Measurements from ENCODE around the gene CHI3L2. TPM values are rescaled to one million over a fixed set of nuclear protein-coding genes. Genes with fewer than 3 reads are reported as not detected.

Gene CHI3L2
- total and polyA plus RNA-seq, 10 of the 15 experiments (the other 5 are each of a cell fraction or from before 2014, with no cell fraction given), result 37.1 to 508 (median 98.3) TPM

- H3K4me3 ChIP-seq, result no peak overlapping the region
- no peak overlapping the region for H2AFZ ChIP-seq (ENCODE audit: control insufficient read depth, low read depth, low read length)
- ChIA-PET RAD21 (ENCODE audit: unreplicated experiment) (interaction anchor here (0.8 kb wide), 1 partner anchor 9 kb away, joined by 3 read pairs; no protein-coding TSS in a partner anchor), POLR2A (no interaction called here), SMC1A (ENCODE audit: uncharacterized antibody, unreplicated experiment) (interaction anchor here (1.2 to 1.3 kb wide), 2 partner anchors 8 to 19 kb away, joined by 3 read pairs; no protein-coding TSS in a partner anchor), CTCF (interaction anchor here (0.6 to 0.9 kb wide), 3 partner anchors 12 to 889 kb away, joined by 3 to 4 read pairs (median 3); no protein-coding TSS in a partner anchor)
- H3K79me2 ChIP-seq (ENCODE audit: control insufficient read depth, insufficient read depth, low read length), result no peaks in the 10 kb centered on the region
- no peak for FAIRE-seq
- H4K20me1 ChIP-seq (ENCODE audit: control insufficient read depth, insufficient read depth), result no peaks in the 10 kb centered on the region
- H3K27ac ChIP-seq (ENCODE audit: control insufficient read depth, insufficient read depth), result no peak overlapping the region
- intact Hi-C loops (cut with micrococcal nuclease; ENCODE audit: unreplicated experiment) (no loop called here), in situ Hi-C loops (cut with MboI) (no loop called here)
- ATAC-seq, result no peak
- H3K36me3 ChIP-seq (ENCODE audit: control insufficient read depth in 2 of 2, insufficient read depth in 2 of 2, low read length in 1 of 2), result no peaks in the 10 kb centered on the region
- no peaks in the 10 kb centered on the region; a peak in 1 of 4 replicates for H3K27me3 ChIP-seq (replicated peaks in 1 of 2; ENCODE audit: control insufficient read depth in 2 of 2, insufficient read depth in 2 of 2, low read length in 1 of 2)
- DNase-seq (ENCODE audit: low read depth, low spot score), result no peak
- 54% methylated on average over 8 of the region's 8 CpGs for WGBS (ENCODE audit: insufficient coverage, insufficient replicate concordance, low lambda C conversion rate, missing lambda C conversion rate)
- no peak overlapping the region for H3K4me2 ChIP-seq (ENCODE audit: control insufficient read depth, insufficient read depth)
- no peaks in the 10 kb centered on the region for H3K4me1 ChIP-seq (ENCODE audit: control insufficient read depth, insufficient read depth, low read length)
- H3K9me3 ChIP-seq (replicated peaks; ENCODE audit: control insufficient read depth, insufficient read depth, low read length), result no peaks in the 10 kb centered on the region
- BruUV-seq (replicated peaks), result no TSS peak
- H3K9ac ChIP-seq (ENCODE audit: control insufficient read depth, insufficient read depth, low read length), result no peak overlapping the region
- TF ChIP-seq RFX5 (IDR thresholded peaks at IDR 0.05; ENCODE audit: low read depth, low read length) (no peak), HSF1 (IDR thresholded peaks at IDR 0.05; ENCODE audit: low read depth, low read length) (no peak), YY1 (IDR thresholded peaks at IDR 0.05; ENCODE audit: low read depth, low read length) (no peak), GABPA (IDR thresholded peaks at IDR 0.05; ENCODE audit: low read depth) (no peak), JUND (IDR thresholded peaks at IDR 0.05; ENCODE audit: low read depth, low read length) (no peak), LARP7 (IDR thresholded peaks at IDR 0.05) (no peak), E2F4 (IDR thresholded peaks at IDR 0.05; ENCODE audit: low read depth, low read length) (no peak), USF2 (IDR thresholded peaks at IDR 0.05; ENCODE audit: borderline replicate concordance, low read depth, low read length) (no peak), SIN3A (IDR thresholded peaks at IDR 0.05; ENCODE audit: low read depth, low read length) (no peak), ZBTB4 (CRISPR knock-in tag; IDR thresholded peaks at IDR 0.05) (no peak), BACH1 (IDR thresholded peaks at IDR 0.05; ENCODE audit: borderline replicate concordance) (no peak), SMC3 (IDR thresholded peaks at IDR 0.05; ENCODE audit: borderline replicate concordance, low read length) (no peak), SMARCA5 (IDR thresholded peaks at IDR 0.05) (no peak), RELB (IDR thresholded peaks at IDR 0.05; ENCODE audit: low read depth) (no peak), NR2F1 (conservative IDR thresholded peaks at IDR 0.05) (no peak), PKNOX1 (IDR thresholded peaks at IDR 0.05) (no peak)
These were observed 24.1 kb downstream of the CHI3L2 start for GRCh38 chr1:111251570-111251969.

All from GM12878 (cell line).